PC-9 (cell line): Measurements from ENCODE around the gene SNTG2. TPM values are rescaled to one million over a fixed set of nuclear protein-coding genes. Genes with fewer than 3 reads are reported as not detected.

Experiments used
- BruUV-seq: library from RNA; stranded (reverse); fragments of 400-500 nt; replicated peaks from 2 replicates; lab custom pipeline; 2021; lab: Mats Ljungman, UMichigan
- CTCF ChIA-PET: fragments of 300-600 bp; sonication (Branson Sonifier 250); formaldehyde crosslinking; loops from one replicate; lab custom pipeline; 2022; ENCODE audit warnings: antibody characterized with exemption; lab: Charles Lee
- POLR2A ChIA-PET: fragments of 300-600 bp; sonication (Branson Sonifier 250); formaldehyde crosslinking; loops from one replicate; lab custom pipeline; 2022; ENCODE audit warnings: antibody characterized with exemption; ENCODE audit not compliant: unreplicated experiment; lab: Charles Lee
- DNase-seq, 2 experiments: peaks; one replicate each; pipeline versions ENCODE4 v3.0.0 to v3.0.0-alpha.2; 2015 to 2022; ENCODE audit warnings: mixed read lengths in 1 of 2
- H2AFZ ChIP-seq: fragments of 200-600 bp; sonication (generic); 2 replicates; pipeline ENCODE4 v1.8.1; 2017; ENCODE audit warnings: antibody characterized with exemption
- H3F3A ChIP-seq: fragments of 200-600 bp; sonication (generic); 2 replicates; pipeline ENCODE4 v1.8.1; 2017; ENCODE audit warnings: antibody characterized with exemption, mild to moderate bottlenecking, low read depth; ENCODE audit not compliant: insufficient read depth
- H3K27ac ChIP-seq: fragments of 200-600 bp; sonication (generic); 2 replicates; pipeline ENCODE4 v1.6.1; 2016; ENCODE audit warnings: mixed run types
- H3K27me3 ChIP-seq: fragments of 200-600 bp; sonication (generic); 2 replicates; pipeline ENCODE4 v1.6.1; 2016; ENCODE audit warnings: low read depth, mixed run types; ENCODE audit not compliant: insufficient read depth
- H3K36me3 ChIP-seq: fragments of 200-600 bp; sonication (generic); 2 replicates; pipeline ENCODE4 v1.6.1; 2016; ENCODE audit warnings: low read depth, mixed run types
- H3K4me1 ChIP-seq: fragments of 200-600 bp; sonication (generic); replicated peaks from 2 replicates; pipeline ENCODE4 v1.6.1; 2016; ENCODE audit warnings: mixed run types; ENCODE audit not compliant: insufficient read depth
- H3K4me2 ChIP-seq: fragments of 200-600 bp; sonication (generic); 2 replicates; pipeline ENCODE4 v1.6.1; 2017; ENCODE audit warnings: mixed run types
- H3K4me3 ChIP-seq: fragments of 200-600 bp; sonication (generic); 2 replicates; pipeline ENCODE4 v1.6.1; 2016; ENCODE audit warnings: mixed run types
- H3K79me2 ChIP-seq: fragments of 200-600 bp; sonication (generic); 2 replicates; pipeline ENCODE4 v1.6.1; 2017; ENCODE audit warnings: low read depth, mixed run types
- H3K9me2 ChIP-seq: fragments of 200-600 bp; sonication (generic); 2 replicates; pipeline ENCODE4 v1.8.1; 2017; ENCODE audit warnings: mild to moderate bottlenecking; ENCODE audit not compliant: insufficient read depth
- H3K9me3 ChIP-seq: fragments of 200-600 bp; sonication (generic); 2 replicates; pipeline ENCODE4 v1.8.1; 2016; ENCODE audit warnings: low read depth; ENCODE audit not compliant: insufficient read depth
- H4K20me1 ChIP-seq: fragments of 200-600 bp; sonication (generic); 2 replicates; pipeline ENCODE4 v1.8.1; 2017; ENCODE audit not compliant: insufficient read depth
- EZH2 ChIP-seq: fragments of 200-600 bp; sonication (generic); IDR thresholded peaks from 2 replicates; pipeline ENCODE4 v1.8.0; 2017; ENCODE audit warnings: antibody characterized with exemption, low read depth
- intact Hi-C: fragments of 100-400 bp; cut with micrococcal nuclease; formaldehyde crosslinking; loops from one replicate; pipeline ENCODE4 v1.10.0; 2022; ENCODE audit not compliant: unreplicated experiment
- total RNA-seq: library from RNA; stranded (reverse); gene quantifications from 2 replicates; pipeline ENCODE4 v1.2.3, GENCODE V29; 2021
- TF ChIP-seq, protein P1 (sequence below): fragments of 200-600 bp; sonication (generic); conservative IDR thresholded peaks from 2 replicates; pipeline ENCODE4 v1.6.1; 2017; ENCODE audit warnings: mixed run types, antibody characterized with exemption, mild to moderate bottlenecking, moderate library complexity

Gene SNTG2
- total RNA-seq, 1 experiment from 2014 or later = not detected

DNA sequence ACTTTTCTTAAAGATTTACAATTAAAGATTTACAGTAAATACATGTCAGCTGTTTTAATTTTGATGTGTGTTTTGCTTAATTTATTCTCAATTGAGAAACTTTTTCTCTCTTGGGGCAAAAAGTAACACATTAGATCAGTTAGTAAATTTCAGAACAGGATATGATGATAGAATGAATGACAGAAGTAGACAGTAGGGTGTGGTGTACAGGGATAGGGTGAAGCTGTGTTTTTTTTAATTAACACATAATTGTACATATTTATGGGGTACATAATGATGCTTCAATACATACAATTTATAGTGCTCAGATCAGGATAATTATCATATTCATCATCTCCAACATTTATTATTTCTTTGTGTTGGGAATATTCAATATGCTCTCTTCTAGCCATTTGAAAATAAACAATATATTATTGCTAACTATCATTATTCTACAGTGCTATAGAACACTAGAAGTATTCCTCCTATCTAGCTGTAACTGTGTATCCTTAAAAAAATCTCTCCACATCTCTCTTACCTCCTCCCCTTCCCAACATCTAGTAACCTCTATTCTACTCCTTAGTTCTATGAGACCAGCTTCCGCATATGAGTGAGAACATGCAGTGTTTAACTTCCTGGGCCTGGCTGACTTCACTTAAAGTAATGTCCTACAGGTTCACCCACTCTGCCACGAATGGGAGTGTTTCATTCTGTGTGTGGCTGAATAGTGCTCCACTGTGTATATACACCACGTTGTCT, 175.2 kb downstream of the SNTG2 start:
- H3F3A ChIP-seq = no peaks in the 10 kb centered on the region
- peaks cover 3% of the 10 kb centered on the region; the same call in 1 of the 2 replicates for H3K27me3 ChIP-seq
- no peak overlapping the region for H3K4me2 ChIP-seq
- H3K9me3 ChIP-seq = no peaks in the 10 kb centered on the region
- no peak overlapping the region for H3K4me3 ChIP-seq
- no peaks in the 10 kb centered on the region for H3K79me2 ChIP-seq
- no peaks in the 10 kb centered on the region for H4K20me1 ChIP-seq
- POLR2A ChIA-PET = no interaction called here
- BruUV-seq = no TSS peak
- no peak overlapping the region for H3K27ac ChIP-seq
- no peaks in the 10 kb centered on the region for H3K9me2 ChIP-seq
- no peaks in the 10 kb centered on the region for H3K4me1 ChIP-seq
- no peak overlapping the region for H2AFZ ChIP-seq
- intact Hi-C loops = no loop called here
- no peak for TF ChIP-seq EZH2
- TF ChIP-seq, protein P1, sequence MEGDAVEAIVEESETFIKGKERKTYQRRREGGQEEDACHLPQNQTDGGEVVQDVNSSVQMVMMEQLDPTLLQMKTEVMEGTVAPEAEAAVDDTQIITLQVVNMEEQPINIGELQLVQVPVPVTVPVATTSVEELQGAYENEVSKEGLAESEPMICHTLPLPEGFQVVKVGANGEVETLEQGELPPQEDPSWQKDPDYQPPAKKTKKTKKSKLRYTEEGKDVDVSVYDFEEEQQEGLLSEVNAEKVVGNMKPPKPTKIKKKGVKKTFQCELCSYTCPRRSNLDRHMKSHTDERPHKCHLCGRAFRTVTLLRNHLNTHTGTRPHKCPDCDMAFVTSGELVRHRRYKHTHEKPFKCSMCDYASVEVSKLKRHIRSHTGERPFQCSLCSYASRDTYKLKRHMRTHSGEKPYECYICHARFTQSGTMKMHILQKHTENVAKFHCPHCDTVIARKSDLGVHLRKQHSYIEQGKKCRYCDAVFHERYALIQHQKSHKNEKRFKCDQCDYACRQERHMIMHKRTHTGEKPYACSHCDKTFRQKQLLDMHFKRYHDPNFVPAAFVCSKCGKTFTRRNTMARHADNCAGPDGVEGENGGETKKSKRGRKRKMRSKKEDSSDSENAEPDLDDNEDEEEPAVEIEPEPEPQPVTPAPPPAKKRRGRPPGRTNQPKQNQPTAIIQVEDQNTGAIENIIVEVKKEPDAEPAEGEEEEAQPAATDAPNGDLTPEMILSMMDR = no peak
- no peaks in the 10 kb centered on the region for H3K36me3 ChIP-seq
- CTCF ChIA-PET = no interaction called here
- DNase-seq = no peak

DNA sequence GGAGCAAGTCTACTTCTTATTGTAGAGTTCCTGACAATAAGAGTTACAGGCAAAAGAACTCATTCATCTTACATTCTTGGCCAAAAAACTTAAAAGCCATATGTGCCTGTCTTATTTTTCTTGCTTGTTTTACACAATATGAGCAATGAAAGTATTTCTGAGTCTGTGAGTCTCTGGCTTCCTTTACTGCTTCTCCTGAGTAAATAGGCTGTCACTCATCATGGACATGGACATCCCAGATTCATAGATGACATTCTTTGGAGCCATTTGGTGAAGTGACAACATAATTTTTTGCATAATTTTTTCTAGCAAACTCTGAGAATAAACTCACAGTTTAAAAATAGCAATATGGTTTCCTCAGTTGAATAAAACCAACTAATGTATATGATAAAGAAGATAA, 179.3 kb downstream of the SNTG2 start:
- no peak overlapping the region for H3K4me3 ChIP-seq
- BruUV-seq = no TSS peak
- H4K20me1 ChIP-seq = no peaks in the 10 kb centered on the region
- no peaks in the 10 kb centered on the region for H3F3A ChIP-seq
- POLR2A ChIA-PET = no interaction called here
- no peaks in the 10 kb centered on the region for H3K9me3 ChIP-seq
- peaks cover 34% of the 10 kb centered on the region for H3K27me3 ChIP-seq
- TF ChIP-seq, protein P1 = no peak
- no peak for TF ChIP-seq EZH2
- no peaks in the 10 kb centered on the region for H3K79me2 ChIP-seq
- no peak overlapping the region for H3K27ac ChIP-seq
- no peak for DNase-seq
- intact Hi-C loops = no loop called here
- no peaks in the 10 kb centered on the region for H3K9me2 ChIP-seq
- CTCF ChIA-PET = no interaction called here
- H3K36me3 ChIP-seq = no peaks in the 10 kb centered on the region
- H3K4me2 ChIP-seq = no peak overlapping the region
- no peak overlapping the region for H2AFZ ChIP-seq
- no peaks in the 10 kb centered on the region for H3K4me1 ChIP-seq

DNA sequence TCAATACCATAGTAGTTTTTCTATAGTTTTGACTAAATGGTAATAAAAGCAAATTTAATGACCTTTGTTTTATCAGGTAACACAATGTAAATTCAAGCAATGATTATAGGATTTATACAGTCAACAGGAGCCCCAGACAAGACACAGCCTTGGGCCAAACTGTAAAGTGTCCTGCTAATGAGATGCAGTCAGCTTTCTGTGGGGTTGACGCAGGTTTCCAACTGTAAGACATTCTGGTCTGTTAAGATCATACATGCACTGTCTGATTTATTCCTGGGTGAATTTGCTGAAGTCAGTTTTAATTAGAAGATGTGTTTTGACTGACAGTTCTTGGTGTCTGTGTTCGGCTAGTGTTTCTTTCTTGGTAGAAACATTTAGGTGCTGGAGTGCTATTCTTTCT, 180.3 kb downstream of the SNTG2 start:
- ChIA-PET CTCF (no interaction called here), POLR2A (no interaction called here)
- no peaks in the 10 kb centered on the region for H3K9me2 ChIP-seq
- no peaks in the 10 kb centered on the region for H3K9me3 ChIP-seq
- H3K36me3 ChIP-seq = no peaks in the 10 kb centered on the region
- TF ChIP-seq, protein P1 = no peak
- TF ChIP-seq EZH2 = no peak
- no TSS peak for BruUV-seq
- peaks cover 44% of the 10 kb centered on the region for H3K27me3 ChIP-seq
- H3F3A ChIP-seq = no peaks in the 10 kb centered on the region
- intact Hi-C loops = no loop called here
- no peaks in the 10 kb centered on the region for H3K4me1 ChIP-seq
- no peaks in the 10 kb centered on the region for H4K20me1 ChIP-seq
- no peak for DNase-seq
- H3K27ac ChIP-seq = no peak overlapping the region
- no peaks in the 10 kb centered on the region for H3K79me2 ChIP-seq
- H3K4me2 ChIP-seq = no peak overlapping the region
- no peak overlapping the region for H2AFZ ChIP-seq
- H3K4me3 ChIP-seq = no peak overlapping the region
